CD4-positive, alpha-beta T cell treated with Interleukin-15 for 1 hour (primary cell): ENCODE data around the gene PRIMA1.
"Not testable (repeated sequence)": the region's sequence is repeated elsewhere in the genome, so short reads cannot be mapped to it uniquely, and the experiment has no call there.

Experiments used
- DNase-seq: peaks from one replicate; pipeline ENCODE4 v3.0.0-alpha.2; 2020

PRIMA1 gene

GRCh38 chr14:93788293-93788542 is at the start of gene PRIMA1:
Gene PRIMA1, minus strand, starts transcription at chr14:93788485. Its CDS starts 767 bp downstream, at chr14:93787718.
- DNase-seq: no peak

- DNase-seq: no peak
Observed at GRCh38 chr14:93834699-93835371, 46.5 kb upstream of the PRIMA1 start.

DNA sequence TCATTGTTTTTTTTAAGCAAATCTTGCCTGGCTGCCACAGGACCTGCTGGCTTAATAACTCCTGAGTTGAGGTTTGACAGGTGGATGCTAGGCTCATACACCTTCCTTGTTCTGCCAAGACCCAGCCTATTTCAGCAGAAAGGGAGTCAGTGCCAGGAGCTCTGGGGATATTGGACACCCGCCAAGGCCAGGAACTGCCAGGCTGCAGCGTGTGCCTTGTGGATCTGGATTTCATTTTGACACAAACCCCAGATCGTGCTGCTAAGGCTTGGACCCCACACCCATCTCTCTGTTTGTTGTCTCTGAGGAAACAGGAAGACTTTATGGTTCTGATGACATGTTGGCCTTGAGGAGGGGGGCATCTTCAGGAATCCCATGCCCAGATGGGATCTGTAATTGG is 44.4 kb upstream of the PRIMA1 start:
- no peak for DNase-seq

DNA sequence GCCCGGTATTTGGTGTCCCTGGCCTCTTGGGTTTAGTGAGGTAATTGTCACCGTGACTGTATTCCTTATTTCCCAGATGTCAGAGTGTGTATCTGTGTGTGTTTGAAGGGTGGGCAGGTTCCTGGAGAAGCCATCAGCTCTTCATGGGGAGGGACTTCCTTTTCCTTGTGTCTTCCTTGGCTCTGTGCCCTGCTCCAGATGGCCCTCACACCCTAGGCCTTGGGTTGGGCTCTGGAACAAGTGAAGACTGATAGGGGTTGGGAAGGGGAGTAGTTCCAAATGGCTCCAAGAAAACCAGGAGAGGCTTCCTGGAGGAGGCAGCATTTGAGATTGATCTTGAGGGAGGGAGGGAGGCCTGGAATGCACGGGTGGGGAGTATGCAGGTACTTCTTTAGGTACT is 43.8 kb upstream of the PRIMA1 start:
- no peak for DNase-seq

GRCh38 chr14:93830753-93831461 is 42.6 kb upstream of the PRIMA1 start:
- no peak for DNase-seq

DNA sequence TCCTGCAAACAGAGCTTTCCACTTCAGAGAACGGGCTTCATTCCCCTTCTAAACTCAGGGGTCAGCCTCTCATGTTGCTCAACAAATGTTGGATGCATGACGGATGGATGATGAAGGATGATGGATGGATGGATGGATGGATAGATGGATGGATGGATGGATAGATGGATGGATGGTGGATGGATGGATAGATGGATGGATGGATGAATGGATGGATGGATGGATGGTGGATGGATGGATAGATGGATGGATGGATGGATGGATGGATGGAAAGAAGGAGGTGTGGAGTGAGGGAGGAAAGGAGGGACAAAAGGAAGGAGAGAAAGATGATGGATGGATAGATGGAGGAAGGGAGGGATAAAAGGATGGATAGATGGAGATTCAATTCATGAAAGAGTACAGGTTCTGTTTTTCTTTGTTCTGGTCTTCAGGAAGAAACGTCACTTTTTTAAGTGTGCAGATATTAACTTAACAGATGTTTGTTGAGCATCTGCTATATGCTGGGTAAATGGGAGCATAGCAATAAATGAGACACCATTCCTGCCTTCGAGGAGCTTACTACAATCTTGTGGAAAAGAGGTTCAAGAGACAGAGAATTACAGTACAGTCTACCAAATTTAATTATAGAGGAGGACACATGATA is 41.7 kb upstream of the PRIMA1 start:
- DNase-seq: no peak

DNA sequence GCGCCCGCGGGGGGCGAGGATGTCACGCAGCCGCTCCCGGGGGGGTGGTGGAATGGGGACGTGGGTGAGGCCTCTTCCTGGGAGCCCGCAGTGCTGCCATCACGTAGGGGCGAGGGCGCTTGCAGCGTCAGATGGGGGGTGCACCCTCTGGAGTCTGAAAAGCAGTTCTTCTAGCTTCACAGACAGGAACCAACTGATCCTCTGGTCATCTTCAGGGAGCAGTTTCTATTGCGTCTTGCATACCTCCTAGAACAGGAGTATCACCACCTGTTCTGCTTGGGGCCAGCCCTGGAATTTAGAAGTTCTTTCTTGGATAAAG is 36.9 kb upstream of the PRIMA1 start:
- DNase-seq: no peak

GRCh38 chr14:93824518-93825234 is 36.4 kb upstream of the PRIMA1 start:
- DNase-seq: no peak

- no peak for DNase-seq
Observed at GRCh38 chr14:93824076-93824475, 35.8 kb upstream of the PRIMA1 start.

GRCh38 chr14:93821051-93821450 is 32.8 kb upstream of the PRIMA1 start:
- no peak for DNase-seq

DNA sequence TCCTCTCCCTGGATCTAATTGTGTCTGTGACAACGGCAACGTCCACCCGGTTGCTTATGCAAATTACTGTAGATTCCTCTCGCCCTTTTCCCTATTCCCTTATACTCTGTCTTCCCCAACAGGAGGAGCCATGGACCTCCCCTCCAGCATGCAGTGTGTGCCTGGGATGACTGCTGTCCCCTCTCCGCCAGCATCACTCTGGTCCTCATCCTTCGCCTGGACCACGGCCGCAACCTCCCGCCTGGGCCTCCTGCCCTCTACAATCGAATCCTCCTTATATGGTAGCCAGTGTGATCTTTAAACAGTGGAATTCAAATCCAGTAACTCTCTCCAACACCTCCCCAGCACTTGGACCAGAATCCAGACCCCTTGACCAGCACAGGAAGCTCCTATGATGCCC is 30.6 kb upstream of the PRIMA1 start:
- DNase-seq: no peak

DNA sequence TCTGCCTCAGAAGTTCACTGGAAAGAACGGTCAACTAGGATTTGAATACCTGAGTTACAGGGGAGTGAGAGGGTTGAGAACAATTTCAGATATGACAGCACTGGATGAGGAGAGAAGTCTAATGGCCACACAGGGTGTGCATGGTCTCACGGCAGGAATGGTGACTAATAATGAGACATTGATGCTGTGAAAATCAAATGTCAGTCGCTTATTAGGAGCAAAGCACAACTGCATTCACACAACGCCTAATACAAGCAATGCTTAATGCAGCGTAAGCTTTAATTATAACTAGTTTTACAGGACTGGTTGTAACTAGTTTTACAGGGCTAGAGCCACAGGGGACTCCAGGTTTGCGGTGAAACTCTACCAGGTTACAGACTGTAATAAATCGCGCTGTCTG is 23.4 kb upstream of the PRIMA1 start:
- no peak for DNase-seq

DNA sequence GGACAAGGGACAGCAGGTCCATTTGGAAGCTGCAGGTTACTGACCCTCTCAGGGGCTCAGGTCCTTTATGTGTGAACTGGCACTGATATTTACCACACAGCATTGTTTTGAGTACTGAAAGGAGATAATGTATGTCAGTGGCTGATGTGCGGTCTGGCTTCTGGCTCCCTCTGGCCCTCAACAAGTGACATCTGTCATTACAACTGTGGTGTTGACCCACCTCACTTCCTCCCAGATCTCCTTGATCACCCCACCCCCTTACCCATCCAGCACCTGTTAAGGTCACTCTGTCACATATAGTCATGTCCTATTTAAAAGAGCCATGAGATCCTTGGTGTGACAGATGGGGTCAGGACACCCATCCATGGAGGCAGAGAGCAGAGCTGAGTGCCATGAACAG is 22.7 kb upstream of the PRIMA1 start:
- no peak for DNase-seq

DNA sequence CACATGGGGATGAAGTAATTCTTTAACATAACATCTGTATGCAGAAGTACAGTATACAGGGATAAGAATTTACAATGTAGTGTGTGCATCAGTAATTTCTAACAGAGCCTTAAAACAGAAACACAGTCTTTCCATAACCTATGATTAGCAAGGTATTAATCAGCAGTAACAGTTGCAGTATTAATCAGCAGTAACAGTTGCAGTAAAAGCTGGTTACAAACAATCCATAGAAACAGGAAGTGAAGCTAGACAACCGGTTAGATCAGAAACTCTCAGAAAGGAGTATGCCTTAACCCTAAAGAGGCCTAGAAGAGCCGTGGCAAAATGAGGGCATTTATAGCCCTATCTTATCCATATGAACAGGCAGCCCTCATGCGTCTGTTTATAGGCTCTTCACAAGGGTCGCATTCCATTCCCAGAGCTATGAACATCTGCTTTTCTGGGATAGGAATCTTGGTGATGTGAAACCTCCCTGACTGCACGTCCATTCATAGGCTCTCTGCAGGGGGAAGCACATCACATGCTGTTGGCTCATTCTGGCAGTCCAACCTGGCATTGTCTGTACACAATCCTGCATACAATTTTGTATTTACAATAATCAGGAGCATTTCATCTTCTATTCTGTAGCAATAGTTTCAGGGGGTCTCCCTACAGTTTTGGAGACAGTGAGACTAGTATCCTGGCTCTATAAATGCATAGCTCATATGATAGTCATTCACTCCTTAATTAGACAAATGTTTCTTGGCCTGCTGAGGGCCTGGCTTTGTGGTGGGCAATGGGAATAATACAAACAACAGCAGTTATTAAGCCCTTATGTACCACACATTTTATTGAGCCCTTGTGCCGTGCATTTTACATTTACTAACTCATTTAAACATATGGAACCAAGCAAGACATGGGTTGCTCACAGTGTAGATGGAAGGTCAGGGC is 21.5 kb upstream of the PRIMA1 start:
- not testable (repeated sequence) for DNase-seq

- DNase-seq: no peak
Observed at GRCh38 chr14:93804654-93805053, 16.4 kb upstream of the PRIMA1 start.

DNA sequence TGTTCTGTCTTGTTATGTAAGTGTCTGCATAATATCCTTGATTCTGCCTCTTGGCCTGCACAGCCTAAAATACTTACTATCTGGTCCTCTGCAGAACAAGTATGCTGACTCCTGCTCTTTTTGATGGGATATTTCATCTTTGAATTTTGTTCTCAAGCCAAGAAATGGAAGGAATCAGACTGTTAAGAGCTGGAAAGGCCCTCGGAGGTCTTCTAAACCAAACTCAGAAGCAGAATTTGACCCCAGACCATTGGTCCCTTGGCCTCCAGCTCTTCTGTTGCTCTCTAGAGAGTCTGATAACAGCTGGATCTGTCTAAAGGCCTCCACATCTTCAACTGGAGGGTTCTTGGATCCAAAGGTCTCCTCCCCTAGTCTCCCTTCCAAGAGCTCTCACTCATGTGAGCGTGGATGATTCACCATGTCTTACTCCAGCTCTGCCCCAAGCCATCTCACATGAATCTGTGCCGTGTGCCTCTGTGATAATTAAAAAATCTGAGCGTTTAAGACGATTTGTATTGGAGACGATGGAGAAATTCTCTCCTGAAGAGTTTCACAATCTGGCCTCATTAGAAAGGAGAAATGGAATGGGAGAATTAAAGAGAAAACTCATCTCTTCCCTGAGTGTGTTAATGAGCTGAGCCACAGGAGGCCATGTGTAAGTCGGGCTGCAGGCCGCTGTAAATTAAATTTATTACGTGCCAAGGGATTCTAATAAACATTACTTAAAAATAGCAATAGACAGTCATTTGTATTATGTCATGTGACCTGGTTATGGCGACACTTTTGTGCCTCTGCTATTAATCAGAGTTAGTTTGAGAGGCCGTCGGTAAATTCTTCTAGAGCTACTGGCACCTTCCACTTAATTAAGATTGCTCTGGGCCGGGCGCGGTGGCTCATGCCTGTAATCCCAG is 15.4 kb upstream of the PRIMA1 start:
- no peak for DNase-seq

DNA sequence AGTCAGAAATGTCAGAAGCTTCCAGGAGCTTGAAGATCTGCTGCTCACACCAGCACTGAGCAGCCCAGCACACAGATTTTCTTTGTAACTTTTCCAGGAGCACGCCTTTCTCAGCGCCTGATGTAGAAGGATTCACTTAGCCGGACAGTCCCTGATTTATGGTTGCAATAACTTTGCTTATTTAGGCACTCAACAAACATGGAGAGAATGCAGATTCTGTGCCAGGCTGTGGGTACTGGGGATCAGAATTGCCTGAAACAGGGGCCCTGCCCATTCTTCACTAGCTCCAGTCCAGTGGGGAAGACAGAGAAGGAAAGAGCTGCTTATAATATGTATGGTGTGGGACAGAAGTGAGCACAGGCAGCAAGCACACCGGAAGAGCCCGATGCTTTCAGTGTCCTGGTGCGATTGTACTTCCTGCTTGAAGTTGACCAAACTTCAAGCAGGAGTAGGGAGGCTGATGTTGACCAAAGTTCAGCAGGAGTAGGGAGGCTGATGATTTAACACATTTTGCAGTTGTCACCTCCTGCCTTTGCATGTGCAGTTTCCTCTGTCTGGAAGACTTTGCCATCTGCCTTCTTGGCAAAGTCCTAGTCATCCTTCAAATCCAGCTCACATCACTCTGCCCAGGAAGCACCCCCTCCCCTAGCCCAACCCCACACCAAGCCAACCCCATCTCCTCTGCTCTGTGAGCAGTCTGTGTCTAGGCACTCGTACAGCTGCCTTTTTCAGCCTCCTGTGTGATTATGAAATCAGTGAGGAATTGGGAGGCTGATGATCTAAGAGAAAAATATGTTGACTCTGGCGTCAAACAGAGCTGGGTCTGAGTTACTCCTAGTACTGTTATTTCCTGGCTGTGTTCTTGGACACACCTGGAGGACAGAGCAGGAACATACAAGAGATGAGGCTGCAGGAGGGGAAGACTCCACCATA is 12.0 kb upstream of the PRIMA1 start:
- DNase-seq: no peak

- DNase-seq: no peak
Observed at GRCh38 chr14:93799617-93799988, 11.3 kb upstream of the PRIMA1 start.

DNA sequence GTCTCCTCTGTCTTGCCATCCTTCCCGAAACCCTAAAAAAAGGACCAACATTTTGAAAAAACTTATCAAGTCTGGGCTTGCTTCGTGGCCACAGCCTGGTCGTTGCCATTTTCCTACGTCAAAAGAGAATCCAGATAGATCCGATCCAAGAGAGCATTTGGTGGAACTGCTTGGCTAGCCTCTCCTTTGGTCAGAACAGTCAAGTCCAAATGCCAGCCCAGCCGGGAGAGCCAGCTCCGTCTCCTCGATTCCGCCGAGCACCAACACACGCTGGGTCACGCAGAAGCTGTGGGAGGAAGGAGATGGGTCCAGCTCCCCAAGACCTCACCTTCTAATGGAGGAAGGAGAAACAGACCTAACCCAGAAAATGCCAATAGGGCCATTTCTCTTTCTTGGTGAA is 9.3 kb upstream of the PRIMA1 start:
- DNase-seq: no peak

DNA sequence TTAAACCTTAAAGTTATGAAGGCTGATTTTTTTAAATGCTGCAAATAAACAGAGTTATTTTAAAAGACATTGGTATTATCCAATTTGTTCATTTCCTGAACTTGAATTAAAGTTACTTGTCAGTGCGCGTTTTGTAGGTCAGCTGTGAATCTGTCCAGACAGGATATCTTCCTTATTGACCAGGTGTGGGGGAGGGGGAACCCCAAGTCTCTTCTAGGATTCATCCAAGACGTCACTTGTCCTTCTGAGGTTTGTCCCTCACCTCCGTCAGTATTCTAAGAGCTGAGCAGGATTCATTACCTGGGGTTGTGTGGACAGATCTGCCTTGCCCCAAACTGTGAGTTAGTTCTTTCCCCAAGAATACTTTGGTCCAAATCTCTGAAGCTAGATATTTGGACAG is 8.8 kb upstream of the PRIMA1 start:
- no peak for DNase-seq

- no peak for DNase-seq
Observed at GRCh38 chr14:93794756-93795155, 6.5 kb upstream of the PRIMA1 start.
